Osteocyte (in vitro differentiated cells): ENCODE results near the gene SLFN12L. TPM values are rescaled to one million over a fixed set of nuclear protein-coding genes. Genes with fewer than 3 reads are reported as not detected.

Experiments
- DNase-seq: peaks from one replicate; pipeline ENCODE4 v3.0.0; 2021; ENCODE audit warnings: mixed read lengths; ENCODE audit not compliant: unreplicated experiment; ENCODE audit errors: extremely low spot score
- H3K27ac Mint-ChIP-seq: one replicate; pipeline ENCODE4 v1.8.0; 2021; ENCODE audit warnings: mild to moderate bottlenecking, mixed read lengths; ENCODE audit not compliant: unreplicated experiment
- H3K27me3 Mint-ChIP-seq: one replicate; pipeline ENCODE4 v1.8.0; 2021; ENCODE audit warnings: mixed read lengths; ENCODE audit not compliant: unreplicated experiment
- H3K36me3 Mint-ChIP-seq: one replicate; pipeline ENCODE4 v1.8.0; 2021; ENCODE audit warnings: mixed read lengths; ENCODE audit not compliant: unreplicated experiment
- H3K4me1 Mint-ChIP-seq: one replicate; pipeline ENCODE4 v1.8.0; 2021; ENCODE audit warnings: mixed read lengths; ENCODE audit not compliant: unreplicated experiment
- H3K4me3 Mint-ChIP-seq: one replicate; pipeline ENCODE4 v1.8.0; 2021; ENCODE audit warnings: mild to moderate bottlenecking, moderate library complexity, mixed read lengths; ENCODE audit not compliant: unreplicated experiment
- H3K9me3 Mint-ChIP-seq: one replicate; pipeline ENCODE4 v1.8.0; 2021; ENCODE audit warnings: mixed read lengths; ENCODE audit not compliant: unreplicated experiment
- CTCF ChIP-seq: fragments of 200-600 bp; sonication (generic); IDR thresholded peaks from 2 replicates; pipeline ENCODE4 v1.5.0; 2021; ENCODE audit warnings: antibody characterized with exemption, mild to moderate bottlenecking, moderate library complexity
- total RNA-seq: library from RNA; stranded (reverse); gene quantifications from 2 replicates; pipeline ENCODE4 v1.2.1, GENCODE V29; 2021

The SLFN12L gene
- total RNA-seq, 1 donor from 2014 or later, result not detected

- Mint-ChIP-seq H3K4me3 (no peak within 1 kb of the TSS), H3K36me3 (no peaks in the 10 kb centered on the region), H3K27ac (no peak within 1 kb of the TSS), H3K27me3 (peaks cover 56% of the 10 kb centered on the region), H3K4me1 (no peaks in the 10 kb centered on the region), H3K9me3 (no peaks in the 10 kb centered on the region)
- no peak for TF ChIP-seq CTCF
- no peak for DNase-seq
Observed at GRCh38 chr17:35560703-35561102, 23.2 kb upstream of the SLFN12L start, which contains the start of gene SLFN14. TSS of gene SLFN14 (minus strand) at chr17:35560819. CDS start at chr17:35558062, 2,757 bp downstream.

GRCh38 chr17:35559495-35560210 is 22.2 kb upstream of the SLFN12L start:
- TF ChIP-seq CTCF, result no peak
- H3K36me3 Mint-ChIP-seq, result no peaks in the 10 kb centered on the region
- H3K9me3 Mint-ChIP-seq, result no peaks in the 10 kb centered on the region
- no peaks in the 10 kb centered on the region for H3K4me1 Mint-ChIP-seq
- H3K4me3 Mint-ChIP-seq, result no peak overlapping the region
- H3K27me3 Mint-ChIP-seq, result peaks cover 57% of the 10 kb centered on the region
- no peak for DNase-seq
- H3K27ac Mint-ChIP-seq, result no peak overlapping the region

GRCh38 chr17:35557353-35557752 is 19.9 kb upstream of the SLFN12L start:
- no peaks in the 10 kb centered on the region for H3K36me3 Mint-ChIP-seq
- H3K27me3 Mint-ChIP-seq, result peaks cover 65% of the 10 kb centered on the region
- H3K9me3 Mint-ChIP-seq, result no peaks in the 10 kb centered on the region
- no peaks in the 10 kb centered on the region for H3K4me1 Mint-ChIP-seq
- no peak for DNase-seq
- no peak overlapping the region for H3K4me3 Mint-ChIP-seq
- no peak for TF ChIP-seq CTCF
- no peak overlapping the region for H3K27ac Mint-ChIP-seq

- Mint-ChIP-seq H3K27me3 (peaks cover 75% of the 10 kb centered on the region), H3K4me3 (no peak overlapping the region), H3K4me1 (no peaks in the 10 kb centered on the region), H3K36me3 (no peaks in the 10 kb centered on the region), H3K27ac (no peak overlapping the region), H3K9me3 (no peaks in the 10 kb centered on the region)
- no peak for DNase-seq
- TF ChIP-seq CTCF, result peak; percentile 21
Observed at GRCh38 chr17:35555691-35556090, 18.2 kb upstream of the SLFN12L start.

GRCh38 chr17:35554668-35555067 is 17.2 kb upstream of the SLFN12L start:
- no peaks in the 10 kb centered on the region for H3K4me1 Mint-ChIP-seq
- no peaks in the 10 kb centered on the region for H3K36me3 Mint-ChIP-seq
- TF ChIP-seq CTCF, result no peak
- H3K27me3 Mint-ChIP-seq, result peaks cover 73% of the 10 kb centered on the region
- DNase-seq, result no peak
- no peak overlapping the region for H3K4me3 Mint-ChIP-seq
- no peak overlapping the region for H3K27ac Mint-ChIP-seq
- H3K9me3 Mint-ChIP-seq, result no peaks in the 10 kb centered on the region
